HepG2 (cell line): ENCODE results near the gene OMG. TPM values are rescaled to one million over a fixed set of nuclear protein-coding genes. Genes with fewer than 3 reads are reported as not detected.
A peak's percentile ranks its signal among the peaks of the same experiment; 100 is the strongest.

ENCODE experiments used
- ATAC-seq: fragments of 200-7000 bp; cut with Tn5 transposase; 3 replicates; pipeline ENCODE4 v1.9.1; 2020; ENCODE audit warnings: mild to moderate bottlenecking, moderate library complexity
- BruUV-seq: library from RNA; stranded (reverse); fragments of 400-500 nt; replicated peaks from 2 replicates; lab custom pipeline; 2021; lab: Mats Ljungman, UMichigan
- CTCF ChIA-PET: fragments of 300-600 bp; formaldehyde crosslinking; extraction: SDS; loops from one replicate; lab custom pipeline; 2021; ENCODE audit warnings: low total read pairs, inconsistent platforms, low intra/inter-chr PET ratio; lab: Yijun Ruan, JAX
- POLR2A ChIA-PET: fragments of 350-600 bp; sonication (Branson Sonifier 250); formaldehyde crosslinking; loops from one replicate; lab custom pipeline; 2020; ENCODE audit warnings: antibody characterized with exemption, inconsistent platforms; lab: Yijun Ruan, JAX
- DNase-seq: peaks from one replicate; pipeline ENCODE4 v3.0.0-alpha.2; 2015; ENCODE audit warnings: low spot score
- FAIRE-seq: peaks from 3 replicates; lab custom pipeline; 2011; peaks lifted over from hg19 to GRCh38; lab: Jason Lieb, UNC
- H2AFZ ChIP-seq: one replicate; pipeline ENCODE4 v1.6.1; 2011; ENCODE audit warnings: low read length, inconsistent platforms
- H3K27ac ChIP-seq: fragments of 300-600 bp; 3 replicates; pipeline ENCODE4 v1.8.0; 2011; ENCODE audit warnings: mixed run types, mild to moderate bottlenecking, mixed read lengths, low read length, inconsistent platforms; ENCODE audit not compliant: insufficient read depth; ENCODE audit errors: extremely low read length
- H3K27me3 ChIP-seq, 2 experiments: fragments of 200-600 bp in 1 of 2; 2 replicates in 1 of 2; 3 replicates in 1 of 2; pipeline versions ENCODE4 v1.6.0 to v1.8.0; 2011; ENCODE audit warnings: low read length in 2 of 2, mild to moderate bottlenecking in 2 of 2, moderate library complexity in 2 of 2, inconsistent platforms in 1 of 2; ENCODE audit not compliant: insufficient read depth in 2 of 2, control insufficient read depth in 1 of 2
- H3K36me3 ChIP-seq, 2 experiments: fragments of 200-600 bp in 1 of 2; replicated peaks in 1 of 2; 2 replicates in 1 of 2; 3 replicates in 1 of 2; pipeline versions ENCODE4 v1.5.1 to v1.8.0; 2011; ENCODE audit warnings: low read length in 2 of 2, inconsistent platforms in 1 of 2; ENCODE audit not compliant: insufficient read depth in 2 of 2, control insufficient read depth in 1 of 2
- H3K4me1 ChIP-seq: 2 replicates; pipeline ENCODE4 v1.5.1; 2012; ENCODE audit warnings: low read length, inconsistent platforms; ENCODE audit not compliant: insufficient read depth
- H3K4me2 ChIP-seq: 2 replicates; pipeline ENCODE4 v1.6.0; 2011; ENCODE audit warnings: low read depth, low read length, inconsistent platforms
- H3K4me3 ChIP-seq, 3 experiments: fragments of 200-600 bp in 1 of 3; sonication (generic), shearing (Covaris generic) in 1 of 3; replicated peaks in 1 of 3; 2 replicates each; pipeline ENCODE4 v1.5.1; 2011 to 2016; ENCODE audit warnings: low read length in 3 of 3, inconsistent platforms in 2 of 3, low read depth in 2 of 3, mild to moderate bottlenecking in 2 of 3, control low read depth in 1 of 3, mixed read lengths in 1 of 3; ENCODE audit not compliant: insufficient read depth in 1 of 3
- H3K79me2 ChIP-seq: one replicate; pipeline ENCODE4 v1.6.1; 2011; ENCODE audit warnings: low read length, inconsistent platforms; ENCODE audit not compliant: insufficient read depth
- H3K9ac ChIP-seq: 2 replicates; pipeline ENCODE4 v1.6.0; 2011; ENCODE audit warnings: mild to moderate bottlenecking, low read depth, low read length, inconsistent platforms; ENCODE audit not compliant: insufficient read depth
- H3K9me3 ChIP-seq: 2 replicates; pipeline ENCODE4 v1.5.1; 2012; ENCODE audit warnings: mild to moderate bottlenecking, low read length
- H4K20me1 ChIP-seq: 2 replicates; pipeline ENCODE4 v1.6.0; 2011; ENCODE audit warnings: inconsistent platforms, mild to moderate bottlenecking, low read length, moderate library complexity; ENCODE audit not compliant: insufficient read depth
- AKNA ChIP-seq: sonication (generic); formaldehyde crosslinking; IDR thresholded peaks from 2 replicates; pipeline ENCODE4 v1.4.0; 2020; ENCODE audit warnings: missing genetic modification reagents, borderline replicate concordance
- MATR3 ChIP-seq: sonication (generic); formaldehyde crosslinking; IDR thresholded peaks from 2 replicates; pipeline ENCODE4 v1.4.0; 2020; ENCODE audit warnings: missing genetic modification reagents
- NONO ChIP-seq, 2 experiments: fragments of 450-650 bp in 1 of 2; sonication (generic) in 1 of 2; formaldehyde crosslinking in 1 of 2; IDR thresholded peaks in 1 of 2; conservative IDR thresholded peaks in 1 of 2; 2 replicates each; pipeline versions ENCODE4 v1.6.1 to v1.8.0; 2017 to 2022; ENCODE audit warnings: mild to moderate bottlenecking in 1 of 2, missing genetic modification reagents in 1 of 2, moderate library complexity in 1 of 2
- PCBP2 ChIP-seq: fragments of 200-400 bp; formaldehyde crosslinking; optimal IDR thresholded peaks from 2 replicates; pipeline ENCODE3; 2018; ENCODE audit warnings: low read length, low read depth; ENCODE audit not compliant: poor library complexity, severe bottlenecking
- SNRNP70 ChIP-seq: fragments of 200-400 bp; formaldehyde crosslinking; IDR thresholded peaks from 2 replicates; pipeline ENCODE4 v1.6.1; 2017; ENCODE audit warnings: mild to moderate bottlenecking, low read depth, low read length, moderate library complexity
- SPEN ChIP-seq: sonication (generic); formaldehyde crosslinking; IDR thresholded peaks from 2 replicates; pipeline ENCODE4 v1.5.1; 2020; ENCODE audit warnings: low read depth, mild to moderate bottlenecking, missing genetic modification reagents
- TCF12 ChIP-seq, 2 experiments: fragments of 450-650 bp in 1 of 2; sonication (generic) in 1 of 2; formaldehyde crosslinking in 1 of 2; IDR thresholded peaks; 2 replicates each; pipeline versions ENCODE4 v1.6.1 to v1.8.0; 2017 to 2022; ENCODE audit warnings: antibody characterized with exemption in 1 of 2, mild to moderate bottlenecking in 1 of 2, missing genetic modification reagents in 1 of 2, moderate library complexity in 1 of 2
- TOPORS ChIP-seq: sonication (generic); formaldehyde crosslinking; IDR thresholded peaks from 2 replicates; pipeline ENCODE4 v1.8.0; 2023; ENCODE audit warnings: mild to moderate bottlenecking, missing genetic modification reagents
- ZNF562 ChIP-seq: sonication (generic); formaldehyde crosslinking; IDR thresholded peaks from 2 replicates; pipeline ENCODE4 v1.8.0; 2022; ENCODE audit warnings: missing genetic modification reagents, borderline replicate concordance
- ZNF629 ChIP-seq: sonication (generic); formaldehyde crosslinking; conservative IDR thresholded peaks from 2 replicates; pipeline ENCODE4 v1.5.0; 2020; ENCODE audit warnings: missing genetic modification reagents
- WGBS: methylation state at CpG from one replicate; pipeline ENCODE4 v1.1.6; 2017; ENCODE audit warnings: low lambda C conversion rate; 5-methylcytosine and 5-hydroxymethylcytosine counted together
- in situ Hi-C: cut with HindIII; loops from 2 replicates; pipeline ENCODE4 v1.10.0; 2017; ENCODE audit warnings: low pct_unique_long_range_greater_than_20kb; ENCODE audit not compliant: extremely low pct_ligation_motif_present
- intact Hi-C: fragments of 100-400 bp; cut with micrococcal nuclease; formaldehyde crosslinking; loops from one replicate; pipeline ENCODE4 v1.10.0; 2022; ENCODE audit not compliant: unreplicated experiment
- polyA plus RNA-seq, 8 experiments: library from polyadenylated mRNA; depleted of rRNA in 3 of 8; stranded (reverse) in 7 of 8; unstranded in 1 of 8; fragments of >200 nt; fragmentation: Illumina TruSeq in 4 of 8; extraction: Trizol in 4 of 8; gene quantifications; 2 replicates each; pipeline versions ENCODE4 v1.2.1 to v1.2.3, GENCODE V29; 2011 to 2016; ENCODE audit warnings: low read depth in 4 of 8, missing spikeins in 1 of 8, mixed read lengths in 1 of 8; ENCODE audit not compliant: insufficient read depth in 1 of 8
- total RNA-seq, 5 experiments: library from RNA; depleted of rRNA; stranded (reverse); fragments of >200 nt; fragmentation: Illumina TruSeq; extraction: Trizol; gene quantifications; 2 replicates each; pipeline ENCODE4 v1.2.3, GENCODE V29; 2016; ENCODE audit warnings: low read depth in 1 of 5

The OMG gene
- total and polyA plus RNA-seq, 2 of the 13 experiments (the other 11 are each of a cell fraction or from before 2014, with no cell fraction given) = not detected

GRCh38 chr17:31291820-31292219 lies 5.2 kb downstream of the OMG start:
- H3K79me2 ChIP-seq = no peaks in the 10 kb centered on the region
- no peak overlapping the region for H2AFZ ChIP-seq
- TF ChIP-seq ZNF629 (CRISPR knock-in tag) (0 out of 2 replicates have a peak, but pooled peaks have one; percentile 40), PCBP2 (no peak)
- FAIRE-seq (no peak), ATAC-seq (no peak), DNase-seq (no peak)
- no peak overlapping the region for H3K9ac ChIP-seq
- H3K9me3 ChIP-seq = no peaks in the 10 kb centered on the region
- H3K36me3 ChIP-seq = peaks cover 0 to 4% of the 10 kb centered on the region in 2 experiments; a peak in 2 of 5 replicates
- no peak overlapping the region for H3K4me2 ChIP-seq
- intact Hi-C loops = no loop called here
- H3K27ac ChIP-seq = no peak overlapping the region
- BruUV-seq = no TSS peak
- H3K4me1 ChIP-seq = no peaks in the 10 kb centered on the region
- H3K4me3 ChIP-seq = no peak overlapping the region
- in situ Hi-C loops = no loop called here
- CTCF ChIA-PET = no interaction called here
- no peaks in the 10 kb centered on the region for H4K20me1 ChIP-seq
- H3K27me3 ChIP-seq = no peaks in the 10 kb centered on the region
- POLR2A ChIA-PET = no interaction called here

GRCh38 chr17:31289790-31290189 lies 7.2 kb downstream of the OMG start:
- CTCF ChIA-PET = no interaction called here
- no TSS peak for BruUV-seq
- Histone ChIP-seq H3K36me3 (peaks cover 0 to 7% of the 10 kb centered on the region in 2 experiments; a peak in 2 of 5 replicates), H3K27ac (no peak overlapping the region), H3K27me3 (no peaks in the 10 kb centered on the region), H3K9ac (no peak overlapping the region), H3K79me2 (no peaks in the 10 kb centered on the region), H3K4me1 (no peaks in the 10 kb centered on the region), H3K4me3 (no peak overlapping the region), H2AFZ (no peak overlapping the region), H3K4me2 (no peak overlapping the region), H3K9me3 (no peaks in the 10 kb centered on the region), H4K20me1 (no peaks in the 10 kb centered on the region)
- in situ Hi-C loops = no loop called here
- ATAC-seq = no peak
- no peak for TF ChIP-seq SNRNP70
- no peak for TF ChIP-seq ZNF562 (CRISPR knock-in tag)
- TF ChIP-seq NONO (IDR thresholded peaks at IDR 0.05) = no peak
- TF ChIP-seq NONO (CRISPR knock-in tag; conservative IDR thresholded peaks at IDR 0.05) = no peak
- TF ChIP-seq TCF12 (IDR thresholded peaks at IDR 0.05) = no peak
- no peak for TF ChIP-seq TCF12 (CRISPR knock-in tag; IDR thresholded peaks at IDR 0.05)
- TF ChIP-seq TOPORS (CRISPR knock-in tag) = no peak
- TF ChIP-seq SPEN = no peak
- TF ChIP-seq MATR3 (CRISPR knock-in tag) = no peak
- TF ChIP-seq AKNA (CRISPR knock-in tag) = no peak
- no peak for FAIRE-seq
- WGBS = 94% methylated on average over 3 of the region's 3 CpGs
- intact Hi-C loops = no loop called here
- POLR2A ChIA-PET = no interaction called here
- no peak for DNase-seq
